Inflammatory macrophage treated with lipopolysaccharide for 1 hour (primary cell): ENCODE measurements around the gene KRTAP9-6.
"Not testable (repeated sequence)": the region's sequence is repeated elsewhere in the genome, so short reads cannot be mapped to it uniquely, and the experiment has no call there.

Experiments
- DNase-seq, 2 donors: peaks; one replicate each; pipeline ENCODE4 v3.0.0-alpha.2; 2020 to 2022

Gene KRTAP9-6

GRCh38 chr17:41271858-41272257 is 6.7 kb downstream of the KRTAP9-6 start:
- DNase-seq, result no peak

GRCh38 chr17:41275648-41276190 is 10.5 kb downstream of the KRTAP9-6 start, which contains the start of gene KRTAP9-7:
Gene KRTAP9-7 (plus strand): TSS chr17:41275698. CDS start chr17:41275698, 0 bp downstream.
- DNase-seq, result not testable (repeated sequence)

DNA sequence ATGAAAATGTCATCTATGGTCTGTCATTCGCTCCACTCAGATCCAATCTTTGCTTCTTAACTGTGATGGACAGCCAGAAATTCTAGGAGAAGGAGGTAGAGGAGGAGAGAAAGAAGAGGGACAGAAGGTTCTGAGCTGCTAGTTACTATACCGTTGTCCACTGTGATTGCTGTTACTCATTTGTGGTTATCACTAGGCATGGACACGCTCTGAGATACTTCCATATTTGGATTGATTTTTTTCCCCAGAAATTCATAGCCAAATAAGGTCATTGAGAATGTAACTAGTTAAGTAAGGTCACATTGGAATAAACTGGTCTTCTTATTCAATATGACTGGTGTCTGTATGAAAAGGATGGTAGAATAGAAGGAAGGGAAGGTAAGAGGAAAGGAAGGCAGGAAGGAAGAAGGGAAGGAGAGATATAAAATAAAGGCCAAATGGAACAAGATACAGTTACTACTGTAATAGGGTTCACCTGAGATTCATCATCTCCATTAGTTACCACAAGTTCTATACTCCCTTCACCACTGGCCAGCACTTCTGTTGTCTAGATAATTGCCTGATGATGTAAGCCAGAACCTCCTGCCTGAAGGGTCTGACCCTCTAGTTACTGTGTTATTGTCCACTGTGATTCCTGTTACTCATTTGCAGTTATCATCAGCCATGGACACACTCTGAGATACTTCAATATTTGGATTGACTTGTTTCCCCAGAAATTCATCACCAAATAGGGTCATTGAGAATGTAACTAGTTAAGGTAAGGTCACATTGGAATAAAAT is 13.2 kb downstream of the KRTAP9-6 start:
- no peak for DNase-seq

DNA sequence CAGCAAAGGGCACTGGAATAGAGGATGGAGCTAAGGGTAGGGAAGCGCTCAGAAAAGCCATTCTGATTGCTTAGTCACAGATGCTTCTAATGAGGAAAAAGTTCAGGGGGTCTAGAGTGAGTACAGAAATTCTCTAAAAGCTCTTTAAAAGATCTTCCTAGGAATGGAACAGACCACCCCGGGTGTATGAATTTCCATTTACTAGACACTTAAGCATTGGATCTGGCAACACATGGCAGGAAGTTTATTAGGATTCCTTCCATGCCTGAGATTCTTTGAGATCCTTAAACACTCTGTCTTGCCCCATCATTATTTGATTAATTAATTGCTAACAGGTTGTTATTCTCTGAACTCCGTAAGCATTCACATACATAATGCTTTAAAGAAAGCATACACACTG is 18.9 kb downstream of the KRTAP9-6 start:
- no peak for DNase-seq

GRCh38 chr17:41284546-41284945 is 19.4 kb downstream of the KRTAP9-6 start:
- DNase-seq, result peak; percentile 26 to 31

- no peak for DNase-seq
These were observed 21.9 kb downstream of the KRTAP9-6 start for GRCh38 chr17:41287050-41287449.

- DNase-seq, result no peak
These were observed 28.8 kb downstream of the KRTAP9-6 start for GRCh38 chr17:41294016-41294415.

GRCh38 chr17:41296846-41297245 is 31.7 kb downstream of the KRTAP9-6 start:
- DNase-seq, result no peak

- DNase-seq, result no peak
These were observed 33.4 kb downstream of the KRTAP9-6 start for GRCh38 chr17:41298458-41299135.

GRCh38 chr17:41301204-41301790 is 36.1 kb downstream of the KRTAP9-6 start:
- DNase-seq, result no peak

- peak in 1 of 2 donors; percentile 9 for DNase-seq
These were observed 37.0 kb downstream of the KRTAP9-6 start, which contains the start of gene KRTAP29-1 for GRCh38 chr17:41301916-41302901. Gene KRTAP29-1 (minus strand): TSS chr17:41302851. CDS start chr17:41302851, 0 bp downstream.

DNA sequence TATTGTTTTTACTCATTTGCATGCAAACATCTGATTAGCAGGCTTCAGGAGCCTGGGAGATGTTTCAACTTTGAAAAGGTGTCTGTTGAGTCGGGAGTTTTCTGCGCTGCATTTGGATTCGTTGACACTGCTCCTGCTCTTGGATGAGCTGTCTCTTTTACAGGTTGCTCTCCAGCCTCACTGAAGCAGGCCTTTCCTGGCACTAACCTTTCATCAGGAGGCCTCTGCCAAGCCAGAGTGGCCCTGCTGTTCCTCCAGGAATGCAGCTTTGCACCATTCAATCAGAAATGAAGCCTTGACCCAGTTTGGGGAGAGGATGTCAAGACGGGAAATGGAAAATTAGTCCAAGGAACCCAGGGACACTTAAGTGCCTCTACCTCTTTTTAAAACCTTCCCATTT is 37.8 kb downstream of the KRTAP9-6 start:
- DNase-seq, result no peak

DNA sequence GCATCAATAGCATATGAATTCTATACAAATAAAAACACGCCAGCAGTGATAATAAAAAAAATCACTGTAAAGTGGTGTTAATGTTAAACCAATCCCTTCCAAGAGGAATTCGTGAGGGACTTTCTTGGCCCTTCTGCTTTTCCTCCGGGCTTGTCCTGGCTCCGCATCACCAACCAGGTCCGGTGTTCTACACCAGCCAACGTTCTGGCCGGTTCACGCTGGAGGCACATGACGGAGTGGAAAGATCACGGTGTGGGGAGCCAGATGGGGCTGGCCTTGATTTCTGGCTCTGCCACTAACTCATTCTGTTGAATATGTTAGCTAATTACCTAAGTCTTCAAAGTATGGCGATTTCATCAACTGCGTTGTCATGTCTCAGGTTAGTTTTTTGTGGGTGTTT is 38.9 kb downstream of the KRTAP9-6 start:
- DNase-seq, result no peak

GRCh38 chr17:41307647-41308046 is 42.5 kb downstream of the KRTAP9-6 start:
- peak; percentile 13 to 18 for DNase-seq

DNA sequence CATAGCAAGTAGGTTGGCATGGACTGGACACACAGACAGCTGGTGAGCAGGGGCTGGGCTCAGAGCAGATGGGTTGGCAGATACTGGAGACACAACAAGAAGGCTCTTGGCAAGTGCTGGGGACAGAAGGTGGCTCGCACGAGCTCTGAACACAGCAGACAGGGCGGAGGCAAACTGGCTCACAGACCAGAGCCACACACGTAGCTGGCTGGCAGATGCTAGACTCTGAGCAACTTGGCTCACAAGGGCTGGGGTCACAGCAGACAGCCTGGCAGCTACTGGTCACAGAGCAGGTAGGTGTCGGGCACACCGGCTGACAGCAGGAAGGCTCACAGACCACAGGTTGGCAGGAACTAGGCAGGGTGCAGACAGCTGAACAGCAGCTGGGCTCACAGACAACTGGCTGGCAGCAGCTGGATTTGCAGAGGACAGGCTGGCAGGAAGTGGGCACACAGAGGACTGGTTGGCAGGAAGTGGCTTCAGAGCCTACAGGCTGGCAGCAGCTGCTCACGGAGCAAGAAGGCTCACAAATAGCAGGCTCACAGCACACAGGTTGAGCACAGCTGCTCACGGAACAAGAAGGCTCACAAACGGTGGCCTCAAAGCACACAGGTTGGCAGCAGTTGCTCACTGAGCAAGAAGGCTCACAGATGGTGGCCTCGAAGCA is 43.2 kb downstream of the KRTAP9-6 start:
- no peak for DNase-seq

GRCh38 chr17:41308918-41309359 is 43.8 kb downstream of the KRTAP9-6 start, which contains the start of gene KRTAP16-1:
Gene KRTAP16-1 (minus strand): TSS chr17:41309309. CDS start chr17:41309253, 56 bp downstream.
- no peak for DNase-seq

GRCh38 chr17:41311111-41311510 is 45.9 kb downstream of the KRTAP9-6 start:
- DNase-seq, result no peak

GRCh38 chr17:41315204-41315794 is 50.1 kb downstream of the KRTAP9-6 start, which contains the start of gene KRTAP17-1:
Gene KRTAP17-1 (minus strand): TSS chr17:41315710. CDS start chr17:41315650, 60 bp downstream.
- no peak for DNase-seq
